ENCODE measurements around the gene P3H3.
A peak's percentile ranks its signal among the peaks of the same experiment; 100 is the strongest.

Gene P3H3

GRCh38 chr12:6807170-6807569 is 21.0 kb upstream of the P3H3 start:
- DNase-seq (ENCODE audit: low read depth in 2 of 2) = no peak

DNA sequence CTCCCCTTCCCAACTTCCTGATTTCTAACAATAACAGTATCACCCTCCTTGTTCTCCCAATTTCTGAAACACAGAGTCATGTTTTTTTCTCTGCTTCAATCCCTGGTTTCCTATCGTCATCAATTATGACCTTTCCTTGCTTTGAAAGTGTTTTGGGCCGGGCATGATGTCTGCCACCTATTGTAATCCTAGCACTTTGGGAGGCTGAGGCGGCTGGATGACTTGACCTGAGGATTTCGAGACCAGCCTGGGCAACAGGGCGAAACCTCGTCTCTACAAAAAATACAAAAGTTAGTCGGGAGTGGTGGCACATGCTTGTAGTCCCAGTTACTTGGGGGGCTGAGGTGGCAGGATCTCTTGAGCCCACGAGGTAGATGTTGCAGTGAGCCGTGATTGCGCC is 19.2 kb upstream of the P3H3 start:
- DNase-seq (ENCODE audit: low read depth in 2 of 2) = no peak

DNA sequence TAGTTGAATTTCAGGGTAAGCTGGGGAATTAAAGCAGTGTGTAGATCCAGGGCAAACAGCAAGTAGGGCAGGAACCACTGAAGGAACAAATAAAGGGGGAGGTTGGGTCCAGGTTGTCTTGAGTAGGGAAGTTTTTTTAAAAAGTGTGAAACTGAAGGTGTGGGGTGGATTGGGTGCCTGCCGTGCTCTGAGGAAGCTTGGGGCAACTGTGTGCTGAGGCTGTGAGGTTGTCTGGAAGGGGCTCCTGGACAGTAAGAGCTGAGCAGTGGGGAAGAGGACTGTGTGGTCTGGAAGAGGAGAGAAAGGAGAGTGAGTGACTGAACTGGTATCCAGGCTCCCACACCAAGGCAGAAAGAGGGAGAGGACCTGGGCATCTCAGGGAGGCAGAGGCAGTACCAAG is 17.4 kb upstream of the P3H3 start:
- no peak for DNase-seq (ENCODE audit: low read depth in 2 of 2)

DNA sequence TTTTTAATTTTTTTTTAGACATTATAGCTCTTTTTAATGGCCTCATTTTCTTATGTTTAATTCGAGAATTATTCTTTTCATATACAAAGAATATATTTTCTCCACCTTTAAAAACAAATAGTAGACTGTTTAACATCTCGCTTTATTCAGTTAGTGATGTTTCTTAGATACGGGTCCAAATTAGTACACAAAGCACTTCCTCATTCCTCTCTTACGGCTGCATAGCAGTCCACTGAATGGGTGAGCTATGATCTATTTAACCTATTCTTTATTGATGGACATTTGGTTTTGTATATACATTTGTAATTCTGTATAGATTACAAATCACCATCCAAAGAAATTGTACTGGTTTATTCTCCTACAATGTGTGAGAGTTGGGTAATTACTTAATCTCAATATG is 14.8 kb upstream of the P3H3 start:
- DNase-seq (ENCODE audit: low read depth in 2 of 2) = no peak

GRCh38 chr12:6816598-6816997 is 11.6 kb upstream of the P3H3 start:
- DNase-seq (ENCODE audit: low read depth in 2 of 2) = no peak

GRCh38 chr12:6817098-6817497 is 11.1 kb upstream of the P3H3 start:
- DNase-seq (ENCODE audit: low read depth in 2 of 2) = no peak

DNA sequence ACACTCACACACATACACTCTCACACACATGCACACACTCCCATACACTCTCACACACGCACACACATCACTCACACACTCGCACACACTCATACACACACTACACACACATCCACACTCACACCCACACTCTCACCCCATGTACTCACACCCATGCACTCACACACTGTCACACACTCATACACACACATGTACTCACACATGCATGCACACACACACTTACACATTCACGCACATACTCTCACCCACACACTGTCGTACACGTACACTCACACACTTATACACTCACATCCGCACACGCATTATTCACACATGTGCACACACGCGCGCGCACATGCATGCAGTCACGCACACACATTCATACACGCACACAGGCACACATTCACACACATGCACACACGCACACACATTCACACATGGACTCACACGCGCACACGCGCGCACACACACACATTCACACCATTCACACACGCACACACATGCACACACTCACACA is 10.5 kb upstream of the P3H3 start:
- no peak for DNase-seq (ENCODE audit: low read depth in 2 of 2)

GRCh38 chr12:6818222-6818621 is 10.0 kb upstream of the P3H3 start:
- no peak for DNase-seq (ENCODE audit: low read depth in 2 of 2)

DNA sequence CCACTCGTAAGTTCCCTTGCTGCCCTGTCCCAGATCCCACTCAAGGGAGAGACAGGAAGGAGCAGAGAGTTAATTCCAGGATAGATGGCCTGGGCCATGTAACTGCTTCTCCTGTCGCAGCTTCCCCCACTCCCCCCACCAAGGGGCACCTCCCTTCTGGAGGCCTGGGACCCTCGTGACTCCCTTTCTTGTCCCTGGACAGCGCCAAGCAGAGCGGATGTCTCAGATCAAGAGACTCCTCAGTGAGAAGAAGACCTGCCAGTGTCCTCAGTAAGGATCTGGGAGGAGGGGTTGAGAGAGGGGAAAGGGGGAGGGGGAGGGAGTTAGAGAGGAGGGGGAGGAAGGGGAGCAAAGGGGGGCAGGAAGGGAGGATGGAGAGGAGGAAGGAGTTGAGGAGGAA is 9.6 kb upstream of the P3H3 start:
- no peak for DNase-seq (ENCODE audit: low read depth in 2 of 2)

DNA sequence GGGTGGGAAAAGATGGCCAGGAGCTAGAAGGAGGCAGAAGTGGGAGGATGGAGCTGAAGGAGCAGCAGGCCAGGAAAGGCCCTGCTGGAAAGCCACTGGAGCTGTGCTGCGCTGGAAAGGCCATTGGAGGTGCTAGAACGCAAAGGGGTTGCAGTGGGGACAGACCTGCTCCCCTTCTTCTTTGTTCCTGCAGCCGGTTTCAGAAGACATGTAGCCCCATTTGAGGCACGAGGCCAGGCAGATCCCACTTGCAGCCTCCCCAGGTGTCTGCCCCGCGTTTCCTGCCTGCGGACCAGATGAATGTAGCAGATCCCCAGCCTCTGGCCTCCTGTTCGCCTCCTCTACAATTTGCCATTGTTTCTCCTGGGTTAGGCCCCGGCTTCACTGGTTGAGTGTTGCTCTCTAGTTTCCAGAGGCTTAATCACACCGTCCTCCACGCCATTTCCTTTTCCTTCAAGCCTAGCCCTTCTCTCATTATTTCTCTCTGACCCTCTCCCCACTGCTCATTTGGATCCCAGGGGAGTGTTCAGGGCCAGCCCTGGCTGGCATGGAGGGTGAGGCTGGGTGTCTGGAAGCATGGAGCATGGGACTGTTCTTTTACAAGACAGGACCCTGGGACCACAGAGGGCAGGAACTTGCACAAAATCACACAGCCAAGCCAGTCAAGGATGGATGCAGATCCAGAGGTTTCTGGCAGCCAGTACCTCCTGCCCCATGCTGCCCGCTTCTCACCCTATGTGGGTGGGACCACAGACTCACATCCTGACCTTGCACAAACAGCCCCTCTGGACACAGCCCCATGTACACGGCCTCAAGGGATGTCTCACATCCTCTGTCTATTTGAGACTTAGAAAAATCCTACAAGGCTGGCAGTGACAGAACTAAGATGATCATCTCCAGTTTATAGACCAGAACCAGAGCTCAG is 8.8 kb upstream of the P3H3 start:
- DNase-seq (ENCODE audit: low read depth in 2 of 2) = no peak

GRCh38 chr12:6820166-6820565 is 8.0 kb upstream of the P3H3 start:
- DNase-seq (ENCODE audit: low read depth in 2 of 2) = no peak

DNA sequence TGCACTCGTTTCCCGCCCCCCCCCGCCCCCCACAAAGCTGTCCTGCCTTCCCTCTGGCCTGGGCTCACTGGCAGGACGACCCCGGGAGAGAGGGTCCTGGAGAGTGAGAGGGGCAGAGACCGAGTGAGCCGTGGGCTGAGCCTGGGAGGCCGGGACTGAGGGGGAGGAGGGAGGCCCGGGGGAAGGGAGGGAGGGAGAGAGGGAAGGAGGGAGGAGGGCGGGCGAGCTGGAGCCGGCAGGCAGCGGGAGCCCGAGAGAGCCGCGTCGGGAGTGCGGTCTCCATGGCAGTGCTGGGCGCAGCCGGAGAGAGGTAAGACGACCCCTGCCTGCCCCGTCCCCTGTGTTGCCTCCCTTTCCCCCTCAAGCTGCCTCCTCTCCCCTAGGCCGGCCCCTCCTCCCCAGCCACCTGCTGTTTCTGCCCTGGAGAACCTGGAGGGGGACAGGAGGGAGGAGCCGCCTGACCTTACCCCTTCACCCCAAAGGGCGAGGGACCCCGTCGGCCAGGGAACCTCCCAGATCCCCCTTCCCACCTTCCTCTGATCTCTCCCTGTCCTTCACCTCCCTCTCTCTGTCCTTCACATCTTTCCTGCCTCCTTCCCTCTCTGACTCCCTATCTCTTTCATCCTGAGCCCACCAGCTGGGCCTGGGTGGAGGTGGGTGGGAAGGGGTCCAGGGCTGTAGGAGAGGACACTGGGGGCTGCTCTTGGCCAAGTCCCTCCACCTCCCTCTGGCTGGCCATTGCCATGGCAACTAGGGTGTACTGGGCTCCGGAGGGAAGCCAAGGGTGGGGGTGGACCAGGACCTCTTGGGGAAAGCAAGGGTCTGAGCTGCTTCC is 6.4 kb upstream of the P3H3 start, which contains the start of gene GPR162:
Gene GPR162, plus strand, starts transcription at position 231 of the 835 bp plus-strand sequence. CDS start 2,078 bp downstream, outside the sequence.
- no peak for DNase-seq (ENCODE audit: low read depth in 2 of 2)

DNA sequence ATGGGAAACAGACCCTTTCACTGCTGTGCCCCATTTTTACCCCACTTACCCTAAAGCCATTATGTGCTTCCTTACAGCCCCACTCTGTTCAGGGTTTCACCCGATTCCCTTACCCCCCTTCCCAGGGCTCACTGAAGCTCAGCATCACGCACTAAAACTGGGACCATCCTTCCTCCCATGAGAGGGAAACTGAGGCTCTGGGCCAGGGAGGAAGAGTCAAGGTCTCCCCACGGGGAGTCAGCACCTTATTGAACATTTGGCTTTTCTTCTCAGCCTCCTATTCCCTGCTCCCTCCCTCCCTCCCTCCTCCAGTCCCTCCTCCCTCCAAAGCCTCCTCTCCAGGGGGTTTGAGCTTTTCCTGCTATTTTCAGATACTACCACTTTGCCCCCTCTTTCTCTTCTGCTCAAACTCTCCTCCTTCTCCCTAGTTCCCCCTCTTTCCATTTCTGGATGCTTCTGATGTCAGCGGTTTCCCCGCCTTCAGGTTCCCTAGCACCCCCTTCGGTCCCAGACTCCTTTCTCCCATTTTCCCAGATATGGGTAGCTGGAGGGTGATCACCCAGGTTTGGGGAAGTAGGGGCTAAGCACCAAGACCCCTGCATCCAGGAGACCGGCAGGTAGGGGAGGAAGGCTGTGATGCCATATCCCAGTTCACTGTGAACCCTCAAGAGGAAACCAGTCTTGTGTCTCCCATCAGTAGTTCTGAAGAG is 5.6 kb upstream of the P3H3 start:
- no peak for DNase-seq (ENCODE audit: low read depth in 2 of 2)

DNA sequence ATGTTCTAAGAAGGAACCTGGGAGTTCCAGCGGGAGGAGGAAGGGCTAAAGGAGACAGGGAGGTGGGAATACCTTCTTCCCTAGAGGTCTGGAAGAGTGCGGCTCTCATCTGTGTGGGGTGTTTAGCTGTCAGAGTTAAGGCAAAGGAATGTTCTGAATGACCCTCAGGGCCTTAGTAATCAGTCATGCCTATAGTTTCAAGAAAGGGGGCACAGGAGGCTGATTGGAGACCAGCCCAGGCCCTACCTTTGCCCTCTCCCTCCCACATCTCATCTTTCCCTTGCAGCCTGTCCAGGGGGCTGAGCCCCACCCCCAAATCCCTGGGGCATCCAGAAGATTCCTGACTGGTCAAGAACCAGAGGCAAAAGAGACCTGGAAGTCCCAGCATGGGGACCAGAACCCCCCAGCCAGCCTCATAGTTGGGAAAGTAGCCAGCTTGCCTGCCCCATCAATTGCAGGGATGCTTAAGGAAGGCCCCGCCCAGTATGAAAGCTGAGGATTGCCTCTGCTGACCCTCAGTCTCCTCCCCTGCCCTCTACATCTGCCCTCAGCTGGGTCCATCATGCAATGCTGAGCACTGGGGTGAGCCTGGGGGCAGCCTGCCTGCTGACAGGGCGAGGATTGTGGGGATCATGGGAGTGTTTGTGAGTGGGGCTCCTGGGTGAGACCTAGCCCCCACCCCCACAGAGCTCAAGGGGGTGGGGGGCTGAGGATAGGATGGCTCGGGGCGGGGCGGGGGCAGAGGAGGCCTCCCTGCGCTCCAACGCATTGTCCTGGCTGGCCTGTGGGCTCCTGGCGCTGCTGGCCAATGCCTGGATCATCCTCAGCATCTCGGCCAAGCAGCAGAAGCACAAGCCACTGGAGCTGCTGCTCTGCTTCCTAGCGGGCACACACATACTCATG is 4.8 kb upstream of the P3H3 start:
- no peak for DNase-seq (ENCODE audit: low read depth in 2 of 2)

- no peak for DNase-seq (ENCODE audit: low read depth in 2 of 2)
Observed at GRCh38 chr12:6824085-6824775, 4.0 kb upstream of the P3H3 start.

DNA sequence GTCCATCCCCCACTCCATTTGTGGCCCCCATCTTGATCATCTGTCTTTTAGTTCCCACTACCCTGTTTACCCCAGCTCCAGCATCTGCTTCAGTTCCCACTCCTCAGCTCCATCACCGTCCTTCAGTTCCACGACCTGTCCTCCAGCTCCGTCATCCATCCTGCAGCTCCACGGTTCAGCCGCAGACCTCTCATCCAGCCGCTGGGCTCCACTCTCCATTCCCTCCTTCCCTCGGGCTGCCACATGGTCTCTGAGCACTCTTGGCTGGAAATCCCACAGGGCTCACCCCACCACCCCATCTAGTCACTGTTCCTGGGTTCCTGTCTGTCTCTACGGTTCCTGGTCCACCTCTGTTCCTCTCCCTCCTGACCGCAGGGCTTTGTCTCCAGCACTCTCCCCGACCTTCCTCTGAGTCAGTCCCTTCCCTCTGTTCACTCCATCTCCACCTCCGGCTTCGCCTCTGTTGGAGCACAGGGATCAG is 3.3 kb upstream of the P3H3 start:
- DNase-seq (ENCODE audit: low read depth in 2 of 2) = no peak

- peak; percentile 73 to 83 for DNase-seq (ENCODE audit: low read depth in 2 of 2)
Observed at GRCh38 chr12:6825398-6826124, 2.6 kb upstream of the P3H3 start.

- no peak for DNase-seq (ENCODE audit: low read depth in 2 of 2)
Observed at GRCh38 chr12:6826125-6826733, 2.0 kb upstream of the P3H3 start.

Data from stimulated activated CD8-positive, alpha-beta memory T cell treated with anti-CD3 and anti-CD28 coated beads, Interleukin-2, amount 100 ng/mL, for 48 hours (primary cell).